Neural progenitor cell (in vitro differentiated cells): ENCODE results near the gene TTC27.

Experiments
- EZH2 ChIP-seq: fragments of 200-600 bp; sonication (generic); IDR thresholded peaks from 2 replicates; pipeline ENCODE4 v1.6.1; 2017; ENCODE audit warnings: antibody characterized with exemption, mild to moderate bottlenecking, moderate library complexity
- TF ChIP-seq, protein P1 (sequence below): fragments of 200-600 bp; sonication (generic); IDR thresholded peaks from 2 replicates; pipeline ENCODE4 v1.5.1; 2017; ENCODE audit warnings: antibody characterized with exemption, mild to moderate bottlenecking

DNA sequence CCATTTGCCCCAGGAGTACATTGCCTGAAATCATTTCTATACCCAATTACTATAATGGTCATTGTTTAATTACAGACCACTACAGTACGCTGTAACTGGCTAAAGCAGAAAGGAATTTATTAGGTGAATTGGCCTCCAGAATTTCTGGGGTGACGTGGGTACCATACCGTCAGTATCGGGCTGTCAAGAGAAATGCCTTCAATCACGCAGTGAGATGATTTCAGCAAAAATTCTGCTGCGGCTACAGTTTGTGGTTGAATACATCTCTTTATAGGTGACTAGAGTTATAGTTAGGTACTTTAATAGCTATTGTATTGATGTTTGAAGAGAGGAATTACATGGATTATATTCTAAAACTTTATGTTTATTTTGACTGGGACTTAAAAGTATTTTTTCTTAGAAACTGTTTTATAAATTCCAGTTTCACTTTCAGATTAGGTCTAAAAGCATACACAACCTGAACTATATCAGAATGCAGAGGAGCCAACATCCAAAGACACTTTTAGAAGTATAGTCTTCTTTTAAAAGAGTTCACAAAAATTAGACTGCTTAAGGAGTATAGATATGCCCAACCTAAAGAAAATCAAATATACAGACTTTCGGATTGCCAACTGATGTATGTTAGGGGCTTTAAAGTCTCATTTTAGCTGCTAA lies 128.4 kb downstream of the TTC27 start:
- TF ChIP-seq, protein P1, sequence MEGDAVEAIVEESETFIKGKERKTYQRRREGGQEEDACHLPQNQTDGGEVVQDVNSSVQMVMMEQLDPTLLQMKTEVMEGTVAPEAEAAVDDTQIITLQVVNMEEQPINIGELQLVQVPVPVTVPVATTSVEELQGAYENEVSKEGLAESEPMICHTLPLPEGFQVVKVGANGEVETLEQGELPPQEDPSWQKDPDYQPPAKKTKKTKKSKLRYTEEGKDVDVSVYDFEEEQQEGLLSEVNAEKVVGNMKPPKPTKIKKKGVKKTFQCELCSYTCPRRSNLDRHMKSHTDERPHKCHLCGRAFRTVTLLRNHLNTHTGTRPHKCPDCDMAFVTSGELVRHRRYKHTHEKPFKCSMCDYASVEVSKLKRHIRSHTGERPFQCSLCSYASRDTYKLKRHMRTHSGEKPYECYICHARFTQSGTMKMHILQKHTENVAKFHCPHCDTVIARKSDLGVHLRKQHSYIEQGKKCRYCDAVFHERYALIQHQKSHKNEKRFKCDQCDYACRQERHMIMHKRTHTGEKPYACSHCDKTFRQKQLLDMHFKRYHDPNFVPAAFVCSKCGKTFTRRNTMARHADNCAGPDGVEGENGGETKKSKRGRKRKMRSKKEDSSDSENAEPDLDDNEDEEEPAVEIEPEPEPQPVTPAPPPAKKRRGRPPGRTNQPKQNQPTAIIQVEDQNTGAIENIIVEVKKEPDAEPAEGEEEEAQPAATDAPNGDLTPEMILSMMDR = no peak
- TF ChIP-seq EZH2 = no peak
